Loucy (cell line): ENCODE results near the gene PRR35.

Experiments
- EZH2phosphoT487 ChIP-seq: fragments of 200-600 bp; IDR thresholded peaks from 2 replicates; pipeline ENCODE4 v1.6.1; 2018; ENCODE audit warnings: antibody characterized with exemption, mild to moderate bottlenecking, moderate library complexity, borderline replicate concordance
- TF ChIP-seq, protein P1 (sequence below): fragments of 200-600 bp; sonication (generic); conservative IDR thresholded peaks from 2 replicates; pipeline ENCODE4 v1.5.1; 2014; ENCODE audit warnings: mild to moderate bottlenecking, antibody characterized with exemption, low read length

DNA sequence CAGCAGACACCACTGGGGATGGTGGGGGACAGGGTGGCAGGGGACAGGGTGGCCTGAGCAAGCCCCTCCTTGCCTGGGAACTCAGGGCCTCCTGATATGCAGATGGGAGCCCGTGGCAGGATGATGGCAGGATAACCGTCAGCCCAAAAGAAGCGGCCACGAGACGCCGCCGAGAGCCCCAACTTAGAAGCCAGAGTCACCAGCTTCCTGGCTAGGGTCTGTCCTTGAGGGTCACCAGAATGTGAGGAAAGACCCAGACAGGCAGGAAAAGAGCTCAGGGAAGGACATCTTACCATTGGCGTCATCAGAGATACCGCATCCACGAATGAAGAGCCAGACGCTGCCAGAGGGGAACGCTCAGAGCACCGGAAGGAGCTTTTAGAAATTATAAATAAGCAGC, 49.1 kb downstream of the PRR35 start:
- TF ChIP-seq, protein P1, sequence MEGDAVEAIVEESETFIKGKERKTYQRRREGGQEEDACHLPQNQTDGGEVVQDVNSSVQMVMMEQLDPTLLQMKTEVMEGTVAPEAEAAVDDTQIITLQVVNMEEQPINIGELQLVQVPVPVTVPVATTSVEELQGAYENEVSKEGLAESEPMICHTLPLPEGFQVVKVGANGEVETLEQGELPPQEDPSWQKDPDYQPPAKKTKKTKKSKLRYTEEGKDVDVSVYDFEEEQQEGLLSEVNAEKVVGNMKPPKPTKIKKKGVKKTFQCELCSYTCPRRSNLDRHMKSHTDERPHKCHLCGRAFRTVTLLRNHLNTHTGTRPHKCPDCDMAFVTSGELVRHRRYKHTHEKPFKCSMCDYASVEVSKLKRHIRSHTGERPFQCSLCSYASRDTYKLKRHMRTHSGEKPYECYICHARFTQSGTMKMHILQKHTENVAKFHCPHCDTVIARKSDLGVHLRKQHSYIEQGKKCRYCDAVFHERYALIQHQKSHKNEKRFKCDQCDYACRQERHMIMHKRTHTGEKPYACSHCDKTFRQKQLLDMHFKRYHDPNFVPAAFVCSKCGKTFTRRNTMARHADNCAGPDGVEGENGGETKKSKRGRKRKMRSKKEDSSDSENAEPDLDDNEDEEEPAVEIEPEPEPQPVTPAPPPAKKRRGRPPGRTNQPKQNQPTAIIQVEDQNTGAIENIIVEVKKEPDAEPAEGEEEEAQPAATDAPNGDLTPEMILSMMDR: no peak
- TF ChIP-seq EZH2phosphoT487: no peak
